SW 1271 (cell line): ENCODE results near the gene DIAPH1.
"Not testable (repeated sequence)": the region's sequence is repeated elsewhere in the genome, so short reads cannot be mapped to it uniquely, and the experiment has no call there.

Experiments used
- DNase-seq, 2 experiments: peaks; one replicate each; lab custom pipeline; 2025; lab: John Stamatoyannopoulos, UW

DIAPH1 gene

DNA sequence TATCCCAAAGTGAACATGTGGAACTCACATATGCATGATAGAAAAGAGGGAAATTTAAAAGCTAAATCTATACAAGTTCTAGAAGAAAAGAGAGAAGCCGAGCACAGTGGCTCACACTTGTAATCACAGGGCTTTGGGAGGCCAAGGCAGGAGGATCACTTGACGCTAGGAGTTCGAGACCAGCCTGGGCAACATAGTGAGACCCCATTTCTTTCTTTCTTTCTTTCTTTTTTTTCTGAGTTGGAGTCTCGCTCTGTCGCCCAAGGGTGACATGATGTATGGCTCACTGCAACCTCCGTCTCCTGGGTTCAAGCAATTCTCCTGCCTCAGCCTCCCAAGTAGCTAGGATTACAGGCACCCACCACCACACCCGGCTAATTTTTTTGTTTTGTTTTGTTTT lies 8.9 kb downstream of the DIAPH1 start:
- DNase-seq, result not testable (repeated sequence)

DNA sequence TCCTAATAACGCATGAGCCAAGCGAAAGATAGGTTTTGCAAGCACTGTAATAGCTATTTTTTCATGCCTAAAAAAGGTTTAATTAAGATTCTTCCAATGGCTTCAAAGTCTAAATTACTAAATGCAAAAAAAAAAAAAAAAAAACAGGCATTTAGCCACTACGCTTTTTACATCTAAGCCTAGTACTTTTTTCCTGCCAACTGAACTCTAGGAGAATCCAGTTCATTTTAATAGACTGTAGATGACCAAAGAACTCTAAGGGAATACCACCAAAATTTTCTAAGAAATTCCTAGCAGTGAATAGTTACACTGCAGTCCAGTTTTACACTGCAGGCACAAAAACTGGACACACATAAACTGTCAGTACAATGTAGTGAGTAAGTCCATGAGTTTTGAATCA lies 9.8 kb downstream of the DIAPH1 start:
- no peak for DNase-seq

DNA sequence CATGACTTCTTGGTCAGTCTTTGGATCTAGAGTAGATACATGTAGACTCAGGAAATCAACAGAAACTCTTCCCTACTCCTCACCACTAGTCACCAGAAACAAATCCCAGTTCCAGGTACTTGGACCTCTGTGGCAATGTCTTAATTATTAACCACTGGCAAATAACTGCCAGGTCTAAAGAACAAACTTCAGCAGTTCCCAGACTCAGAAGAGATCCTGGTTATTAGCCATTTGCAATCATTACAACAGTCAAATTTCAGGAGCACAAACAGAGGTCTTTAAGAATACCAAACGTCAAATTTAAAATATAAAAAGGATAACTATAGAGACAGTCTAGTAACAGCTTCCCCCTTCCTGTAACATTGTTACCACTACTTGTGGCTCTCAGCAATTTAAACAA lies 10.2 kb downstream of the DIAPH1 start:
- DNase-seq, result no peak

DNA sequence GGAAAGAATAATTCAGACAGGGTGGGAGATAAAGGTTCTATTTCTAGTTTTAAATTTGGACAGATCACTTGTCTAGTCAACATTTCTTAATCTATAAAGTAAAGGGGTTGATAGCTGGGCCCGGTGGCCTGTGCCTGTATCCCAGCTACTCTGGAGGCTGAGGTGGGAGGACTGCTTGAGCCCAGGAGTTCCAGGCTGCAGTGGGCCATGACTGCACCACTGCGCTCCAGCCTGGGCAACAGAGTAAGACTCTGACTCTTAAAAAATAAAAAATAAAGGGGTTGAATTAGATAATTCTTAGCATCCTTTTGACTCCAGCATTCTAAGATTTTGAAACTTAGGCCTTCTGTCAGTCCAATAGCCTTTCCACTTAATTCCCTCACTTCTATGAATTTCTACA lies 10.8 kb downstream of the DIAPH1 start:
- no peak for DNase-seq

DNA sequence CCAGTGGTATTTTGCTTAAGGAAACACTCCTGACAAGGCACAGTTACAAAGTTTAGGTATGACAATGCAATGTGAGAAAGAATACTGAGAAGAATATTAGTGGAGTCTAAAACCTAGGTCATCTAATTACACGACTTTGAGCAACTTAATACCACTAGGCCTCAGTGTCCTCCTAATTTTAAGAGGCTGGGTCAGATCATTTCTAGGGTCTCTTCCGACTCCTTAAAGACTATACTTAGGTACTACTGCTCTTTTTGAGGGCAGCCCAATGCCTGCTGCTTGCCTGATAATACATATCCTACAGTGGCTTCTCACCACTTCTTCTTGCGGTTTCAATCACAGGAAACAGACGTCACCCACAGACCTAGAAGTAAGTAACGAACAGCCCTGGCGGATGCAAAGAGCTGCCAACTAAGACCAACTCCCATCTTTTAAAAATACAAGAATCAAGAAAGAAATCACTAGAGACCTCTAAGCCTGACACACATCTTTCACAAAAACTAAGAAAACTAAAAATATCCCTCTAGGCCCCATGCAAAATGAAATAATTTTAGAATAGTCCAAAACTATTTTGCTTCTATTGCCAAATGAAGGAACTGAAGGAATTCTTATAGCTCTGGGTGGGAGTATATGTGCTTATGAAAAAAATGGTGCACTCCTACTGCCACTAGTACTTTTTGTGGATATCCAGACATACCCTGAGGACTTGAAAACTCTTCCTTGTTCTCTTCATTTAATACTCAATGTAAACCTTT lies 13.1 kb downstream of the DIAPH1 start:
- no peak for DNase-seq

DNA sequence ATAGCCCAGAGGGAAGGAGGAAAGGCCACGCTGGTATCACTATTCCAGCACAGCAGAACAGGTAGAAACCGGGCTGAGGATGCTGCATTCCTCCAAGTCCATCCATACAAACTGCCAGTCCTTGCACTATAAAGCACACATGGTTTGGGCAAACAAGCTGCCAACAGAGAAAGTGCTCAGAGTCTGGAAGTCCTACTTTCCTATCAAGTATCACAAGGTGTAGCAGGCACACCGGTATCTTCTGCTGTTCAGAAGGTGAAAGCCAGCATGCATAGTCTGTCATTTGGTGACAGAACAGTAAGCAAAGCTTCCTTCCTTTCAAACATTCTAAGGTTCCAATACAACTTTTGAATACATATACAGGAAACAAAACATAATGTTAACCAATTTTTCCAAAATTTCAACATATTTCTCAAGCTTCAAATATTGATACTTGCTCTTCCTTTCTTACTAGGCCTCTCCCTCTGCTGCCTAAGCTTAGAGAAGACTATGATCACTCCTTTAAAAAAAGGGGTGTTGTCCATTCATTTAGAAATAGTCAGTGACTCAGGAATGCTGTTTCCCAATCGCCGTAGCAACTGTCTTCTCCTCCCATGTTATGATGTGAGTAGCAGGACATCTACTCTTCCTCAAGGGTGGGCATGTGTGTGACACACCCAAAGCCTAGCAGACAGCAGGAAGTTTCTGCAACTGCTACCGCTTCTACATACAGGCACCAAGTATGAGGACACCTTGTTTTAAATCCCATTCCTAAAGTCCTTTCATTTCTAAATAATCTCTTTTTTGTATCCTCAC lies 14.7 kb downstream of the DIAPH1 start:
- DNase-seq, result peak; percentile 89 to 97

DNA sequence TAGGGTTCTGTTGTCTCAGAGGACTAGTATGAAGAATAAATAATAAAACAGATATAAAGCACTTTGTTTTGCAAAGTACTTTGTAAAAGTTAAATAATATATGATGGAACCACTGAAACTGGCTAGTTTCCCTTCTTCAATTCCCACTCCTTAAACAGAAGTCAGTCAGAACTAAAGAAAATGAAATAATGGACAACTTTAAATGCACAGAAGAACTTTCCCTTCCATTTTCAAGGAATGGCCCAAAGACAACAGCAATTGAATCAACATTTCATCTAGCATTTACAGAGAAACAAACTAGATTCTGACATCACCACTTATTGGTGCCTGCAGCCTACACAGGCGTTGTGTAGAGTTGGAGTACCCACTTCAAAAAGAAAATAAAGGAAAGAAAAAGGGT lies 16.2 kb downstream of the DIAPH1 start:
- no peak for DNase-seq

DNA sequence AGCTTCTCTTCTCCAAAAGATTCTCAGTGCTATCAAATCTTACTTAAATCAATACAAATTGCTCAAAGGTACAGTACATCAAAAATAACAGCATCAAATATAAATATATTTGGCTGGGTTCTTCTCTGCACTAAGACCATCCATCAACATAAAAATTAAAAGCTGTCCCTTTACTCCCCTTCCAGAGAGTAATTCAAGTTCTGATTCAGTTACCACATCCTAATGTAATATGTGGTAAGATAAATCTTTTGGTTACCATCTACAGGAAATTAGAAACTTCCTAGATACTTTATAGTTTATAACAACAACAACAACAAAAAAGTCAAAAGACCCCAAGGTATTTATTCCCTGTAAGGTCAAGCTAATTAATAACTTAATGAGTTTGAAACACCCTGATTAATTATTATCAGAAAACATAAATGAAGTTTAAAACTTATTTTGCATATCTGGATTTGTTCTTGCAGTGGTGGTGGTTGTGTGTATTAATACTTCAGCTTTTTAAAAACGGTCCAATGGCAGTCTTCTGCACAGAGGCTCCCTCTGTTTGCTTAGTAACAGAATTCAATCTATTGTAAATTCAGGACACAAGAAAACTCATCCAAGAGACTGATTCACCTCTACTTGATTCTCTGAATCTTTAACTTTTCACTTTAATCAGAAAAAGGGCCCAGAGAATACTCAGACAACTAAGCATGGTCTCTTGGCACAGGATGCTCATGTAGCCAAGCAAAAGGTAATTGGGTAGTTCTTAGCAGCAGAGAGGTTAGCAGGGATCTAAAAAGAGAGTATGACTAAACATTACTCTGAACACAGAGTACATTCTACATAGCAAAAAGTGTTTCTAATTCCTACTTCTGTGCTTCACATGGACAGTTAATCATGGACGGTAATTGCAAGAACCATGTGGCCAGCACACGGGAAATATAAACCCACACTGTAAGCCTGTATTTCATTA lies 20.1 kb downstream of the DIAPH1 start:
- no peak for DNase-seq

DNA sequence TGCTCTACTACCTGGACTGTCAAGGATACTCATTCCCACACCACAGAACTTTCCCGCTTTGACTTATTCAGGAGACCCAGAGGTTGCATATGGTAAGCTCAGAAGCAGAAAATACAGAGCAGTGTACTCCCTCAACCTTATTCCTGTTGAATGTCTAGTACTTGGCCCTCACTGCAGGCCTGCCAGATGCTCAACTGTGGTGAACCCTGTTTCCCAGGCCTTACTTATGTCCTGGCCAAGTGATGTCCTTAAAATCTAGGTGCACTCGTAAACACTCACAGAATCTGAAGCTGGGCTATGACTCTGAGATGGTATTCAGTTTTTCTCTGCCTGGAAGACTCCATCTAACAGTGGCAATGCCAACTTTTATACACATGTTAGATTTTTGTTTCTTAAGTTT lies 21.0 kb downstream of the DIAPH1 start:
- no peak for DNase-seq

DNA sequence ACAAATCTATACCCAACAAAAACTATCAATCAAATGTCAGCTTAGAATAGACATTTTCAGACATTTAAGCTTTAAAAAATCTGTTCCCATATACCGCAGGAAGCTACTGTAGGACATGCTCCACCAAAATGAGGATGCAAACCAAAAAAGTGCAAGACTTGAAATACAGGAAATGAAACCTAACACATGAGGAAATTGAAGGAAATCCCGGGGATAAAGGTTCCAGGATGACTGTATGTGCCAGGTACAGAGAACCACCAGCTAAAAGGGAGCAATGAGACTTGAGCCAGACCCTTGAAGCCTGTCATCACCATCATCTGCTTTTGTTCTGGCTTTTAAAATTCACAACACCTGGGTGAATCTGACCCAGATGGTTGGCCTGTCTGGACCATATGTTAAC lies 21.4 kb downstream of the DIAPH1 start:
- DNase-seq, result no peak

DNA sequence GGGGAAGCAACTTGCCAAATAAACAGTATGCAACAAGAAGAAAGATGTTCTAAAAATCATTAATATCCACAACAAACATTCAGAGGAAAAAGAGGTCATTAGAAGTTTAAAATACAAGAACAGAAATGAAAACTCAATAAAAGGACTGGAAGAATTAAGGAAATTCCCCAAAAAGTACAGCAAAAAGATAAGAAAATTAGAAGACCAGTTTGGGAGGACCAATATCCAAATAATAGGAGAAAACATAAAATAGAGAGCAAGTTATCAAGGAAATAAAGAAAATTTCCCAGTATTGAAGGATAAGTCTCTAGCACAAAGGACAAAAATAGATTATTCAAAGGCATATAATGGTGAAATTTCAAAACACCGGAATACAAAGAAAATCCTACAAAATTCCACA lies 21.9 kb downstream of the DIAPH1 start:
- DNase-seq, result no peak

DNA sequence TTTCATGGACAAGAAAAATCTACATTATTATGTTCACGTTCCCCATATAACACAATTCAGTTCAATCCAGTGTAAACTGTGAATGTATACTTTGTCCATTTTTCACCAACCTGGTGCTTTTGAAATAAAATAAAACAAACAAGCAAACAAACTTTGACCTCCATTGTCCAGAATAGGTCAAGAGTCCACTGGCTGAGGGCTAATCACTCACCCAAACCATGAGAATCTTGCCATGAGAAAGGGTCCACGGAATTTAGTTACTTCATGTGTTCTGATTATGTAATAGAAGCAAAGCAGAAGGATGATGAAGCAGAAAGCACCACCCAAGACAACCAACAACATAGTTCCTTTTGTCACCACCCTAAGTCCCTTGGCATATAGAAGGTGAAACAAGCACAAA lies 28.7 kb downstream of the DIAPH1 start:
- DNase-seq, result no peak

DNA sequence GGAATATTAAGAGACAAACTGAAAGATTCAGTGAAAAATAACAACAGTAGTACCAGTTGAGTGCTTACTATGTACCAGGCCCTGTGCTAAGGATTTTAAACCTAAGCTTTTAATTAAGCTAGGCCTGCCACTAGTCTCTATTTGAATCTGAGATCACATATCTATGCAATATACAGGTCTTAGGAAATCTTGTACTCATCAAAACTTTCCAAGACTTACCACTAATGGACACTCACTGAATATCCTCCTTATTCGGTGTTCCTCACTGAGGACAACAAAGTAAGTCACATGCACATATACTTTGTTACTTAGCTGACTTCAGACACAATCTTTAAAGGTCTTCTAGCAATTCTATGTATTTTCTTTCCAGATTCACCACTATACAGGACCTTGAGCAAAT lies 32.6 kb downstream of the DIAPH1 start:
- DNase-seq, result no peak

DNA sequence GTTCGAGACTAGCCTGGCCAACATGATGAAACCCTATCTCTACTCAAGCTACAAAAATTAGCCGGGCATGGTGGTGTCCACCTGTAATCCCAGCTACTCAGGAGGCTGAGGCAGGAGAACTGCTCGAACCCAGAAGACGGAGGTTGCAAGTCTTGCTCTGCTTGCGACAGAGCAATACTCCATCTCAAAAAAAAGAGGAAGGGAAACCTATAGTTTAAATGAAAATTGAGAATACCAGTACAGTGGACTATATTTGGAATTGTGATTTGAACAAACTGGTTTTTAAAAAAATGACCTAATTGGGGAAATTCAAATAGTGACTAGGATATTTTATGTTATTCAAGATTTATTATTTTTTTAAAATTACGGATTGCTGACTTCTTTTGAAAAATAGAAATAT lies 33.2 kb downstream of the DIAPH1 start:
- no peak for DNase-seq

DNA sequence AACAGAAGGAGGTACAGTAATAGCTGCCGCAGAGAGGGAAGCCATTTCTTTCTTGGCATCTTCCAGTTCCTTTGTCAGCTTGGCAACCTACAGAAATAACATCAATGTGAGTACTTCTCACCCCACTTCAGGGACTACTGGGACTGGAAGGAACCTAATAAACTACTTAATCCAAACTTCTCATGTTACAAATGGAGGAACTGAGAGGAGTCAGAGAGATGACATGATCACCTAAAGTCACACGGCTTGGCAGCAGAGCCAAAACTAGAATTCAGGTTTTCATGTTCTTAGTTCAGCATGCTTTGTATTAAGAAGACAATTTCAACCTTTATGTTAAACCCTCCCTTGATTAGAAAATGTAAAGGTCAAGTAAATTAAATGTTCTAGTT lies 44.7 kb downstream of the DIAPH1 start:
- DNase-seq, result no peak

DNA sequence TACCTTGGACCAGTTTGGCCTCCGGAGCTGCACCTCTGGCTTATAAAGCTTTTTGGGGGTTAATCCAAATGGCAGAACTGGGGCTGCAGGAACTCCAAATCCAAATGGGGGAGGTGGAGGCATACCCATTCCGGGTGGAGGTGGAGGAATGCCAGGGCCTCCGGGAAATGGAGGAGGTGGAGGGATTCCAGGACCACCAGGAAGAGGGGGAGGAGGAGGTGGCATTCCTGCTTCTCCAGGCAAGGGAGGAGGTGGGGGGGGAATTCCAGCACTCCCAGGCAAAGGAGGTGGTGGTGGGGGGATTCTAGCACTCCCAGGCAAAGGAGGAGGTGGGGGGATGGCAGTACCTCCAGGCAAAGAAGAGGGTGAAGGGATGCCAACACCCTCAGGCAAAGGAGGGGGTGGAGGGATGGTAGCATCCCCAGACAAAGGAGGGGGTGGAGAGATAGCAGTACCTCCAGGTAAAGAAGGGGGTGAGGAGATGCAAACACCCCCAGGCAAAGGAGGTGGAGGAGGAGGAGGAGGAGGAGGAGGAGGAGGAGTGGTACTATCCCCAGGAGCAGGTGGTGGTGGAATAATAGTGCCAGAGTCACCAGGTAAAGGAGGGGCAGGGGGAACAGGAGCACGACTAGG lies 45.2 kb downstream of the DIAPH1 start:
- no peak for DNase-seq

DNA sequence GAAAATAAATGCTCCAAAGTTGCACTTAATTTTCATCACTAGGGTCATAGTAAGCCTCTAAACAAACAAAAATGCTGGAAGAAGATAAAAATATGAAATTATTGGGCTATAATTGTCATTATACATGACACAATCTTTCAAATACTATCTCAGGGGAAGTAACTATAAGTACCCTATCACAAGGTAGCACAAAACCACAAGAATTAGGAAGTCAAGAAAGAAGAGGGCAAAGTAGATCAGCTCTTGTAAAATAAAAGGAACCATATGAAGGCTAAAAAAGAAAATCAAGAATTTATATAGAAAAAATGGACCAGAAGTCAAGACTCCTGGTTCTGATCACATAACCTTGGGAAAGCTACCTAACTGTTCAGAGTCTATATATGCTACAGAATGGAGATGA lies 48.1 kb downstream of the DIAPH1 start:
- no peak for DNase-seq

DNA sequence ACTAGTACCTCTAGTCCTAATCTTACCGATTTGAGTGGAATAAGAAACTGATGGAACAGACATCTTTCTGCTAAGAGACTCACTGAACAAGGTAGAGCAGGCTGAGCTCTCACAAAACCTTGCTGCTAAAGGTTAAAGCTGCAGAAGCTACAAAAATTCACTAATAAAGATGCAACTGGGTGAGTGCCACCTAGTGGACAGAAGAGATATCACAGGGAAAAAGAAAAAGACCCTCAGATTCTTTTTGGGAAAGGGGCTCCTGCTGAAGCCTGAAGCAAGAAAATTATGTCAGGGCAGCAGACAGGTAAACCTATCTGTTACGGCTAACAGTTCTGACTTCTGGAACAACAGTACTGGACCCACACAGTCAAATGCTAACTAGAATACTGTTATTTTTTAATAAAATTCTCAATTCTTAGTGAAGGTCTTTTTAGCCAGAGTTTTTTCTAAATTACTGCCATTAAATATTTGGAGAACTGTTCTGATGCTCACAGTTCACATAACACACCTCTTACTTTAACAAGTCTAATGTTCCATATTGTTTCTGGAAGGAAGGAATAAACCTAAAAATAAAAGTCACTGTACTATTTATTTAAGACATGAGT lies 51.2 kb downstream of the DIAPH1 start:
- DNase-seq, result peak in 1 of 2 experiments; percentile 24

DNA sequence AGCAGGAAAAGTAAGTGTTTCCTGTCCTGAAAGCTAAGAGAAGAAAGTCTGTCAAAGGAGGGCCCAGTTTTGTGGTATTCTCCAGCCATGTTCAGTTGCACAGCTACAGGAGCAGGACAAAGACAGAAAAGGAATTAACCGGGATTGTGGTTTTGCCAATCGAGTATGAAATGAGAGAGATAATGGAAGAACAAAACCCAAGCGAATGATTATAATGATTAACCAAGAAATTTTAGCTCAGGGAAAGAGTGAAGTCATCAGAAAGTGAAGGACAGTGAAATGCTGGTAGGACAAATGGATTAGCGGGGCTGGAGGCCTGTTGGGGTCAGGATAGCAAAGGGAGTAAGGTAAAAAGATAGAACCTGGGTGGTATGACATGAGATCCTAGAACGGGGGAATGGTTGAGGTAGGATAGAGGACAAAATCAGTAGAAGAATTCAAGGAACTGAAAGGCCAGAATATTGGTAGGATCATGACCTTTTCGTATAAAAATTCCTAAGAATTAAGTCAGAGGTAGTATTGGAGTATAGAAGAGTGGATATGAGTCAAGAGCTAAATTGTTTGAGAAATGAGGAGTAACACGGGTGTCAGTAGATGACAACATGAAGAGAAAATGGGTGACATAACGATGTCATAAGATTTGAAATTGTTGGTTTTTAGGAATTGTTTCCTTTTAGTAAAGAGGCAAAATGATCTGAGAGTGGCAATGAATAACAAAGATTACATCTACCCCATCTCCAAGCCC lies 52.8 kb downstream of the DIAPH1 start:
- no peak for DNase-seq

DNA sequence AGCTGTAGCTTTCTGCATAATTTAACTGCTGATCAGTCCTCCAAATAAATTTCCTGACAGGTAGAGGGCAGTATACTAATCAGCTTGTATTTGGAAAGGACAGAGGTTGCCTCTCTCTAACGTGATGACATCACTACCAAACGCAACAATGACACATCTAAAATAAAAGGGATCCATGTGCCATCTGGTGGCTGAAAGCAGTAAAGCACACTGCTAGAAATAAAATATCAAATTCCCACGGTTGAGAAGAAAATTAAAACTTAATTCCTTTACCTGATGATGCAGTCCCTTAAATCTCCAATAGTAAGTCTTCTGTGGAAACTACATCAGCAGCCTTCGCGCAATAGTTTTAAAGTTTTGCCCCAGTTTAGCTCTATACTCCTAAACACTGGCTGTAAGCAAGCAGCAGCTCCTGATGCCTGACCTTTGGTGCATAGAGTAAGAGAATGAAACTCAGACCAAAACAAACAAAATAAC lies 54.5 kb downstream of the DIAPH1 start:
- DNase-seq, result peak; percentile 79 to 96
